Esophagus muscularis mucosa (tissue), 4 donors: ENCODE measurements around the gene FAM241B.

Source experiments
- CTCF ChIP-seq, 3 experiments: fragments of 200-600 bp in 2 of 3; fragments of 450-650 bp in 1 of 3; sonication (generic) in 2 of 3; IDR thresholded peaks; one replicate each; pipeline ENCODE4 v1.5.1; 2017 to 2019; ENCODE audit warnings: antibody characterized with exemption in 3 of 3, mild to moderate bottlenecking in 2 of 3, moderate library complexity in 1 of 3
- EP300 ChIP-seq: sonication (generic); formaldehyde crosslinking; IDR thresholded peaks from one replicate; pipeline ENCODE4 v1.6.1; 2017; ENCODE audit warnings: antibody characterized with exemption
- POLR2A ChIP-seq: fragments of 450-650 bp; IDR thresholded peaks from one replicate; pipeline ENCODE4 v1.6.1; 2017; ENCODE audit warnings: antibody characterized with exemption, moderate library complexity, mild to moderate bottlenecking, low read depth

- TF ChIP-seq EP300 (no peak), CTCF (IDR thresholded peaks at IDR 0.05) (no peak), POLR2A (no peak)
These were observed 38.7 kb downstream of the FAM241B start for GRCh38 chr10:69668721-69669120.
